WTC11 (cell line): ENCODE results near the gene LEAP2.

ENCODE experiments used
- CTCF ChIP-seq: fragments of 200-600 bp; IDR thresholded peaks from 2 replicates; pipeline ENCODE4 v1.8.0; 2022; ENCODE audit warnings: antibody characterized with exemption
- E2F4 ChIP-seq: sonication (generic); formaldehyde crosslinking; IDR thresholded peaks from 2 replicates; pipeline ENCODE4 v1.8.1; 2022; ENCODE audit warnings: low read depth, mild to moderate bottlenecking, moderate library complexity, missing genetic modification reagents, borderline replicate concordance
- IRF1 ChIP-seq: sonication (generic); formaldehyde crosslinking; IDR thresholded peaks from 2 replicates; pipeline ENCODE4 v1.8.0; 2023; ENCODE audit warnings: missing genetic modification reagents
- JUN ChIP-seq: sonication (generic); formaldehyde crosslinking; IDR thresholded peaks from 2 replicates; pipeline ENCODE4 v1.8.0; 2023; ENCODE audit warnings: mild to moderate bottlenecking, missing genetic modification reagents
- PREB ChIP-seq: sonication (generic); formaldehyde crosslinking; IDR thresholded peaks from 2 replicates; pipeline ENCODE4 v1.8.1; 2022; ENCODE audit warnings: mild to moderate bottlenecking, missing genetic modification reagents, moderate library complexity, borderline replicate concordance
- SMAD3 ChIP-seq: sonication (generic); formaldehyde crosslinking; IDR thresholded peaks from 2 replicates; pipeline ENCODE4 v1.8.0; 2022; ENCODE audit warnings: missing genetic modification reagents, mild to moderate bottlenecking, borderline replicate concordance
- TEAD1 ChIP-seq: sonication (generic); formaldehyde crosslinking; IDR thresholded peaks from 2 replicates; pipeline ENCODE4 v1.8.0; 2022; ENCODE audit warnings: mild to moderate bottlenecking, missing genetic modification reagents
- USF1 ChIP-seq: sonication (generic); formaldehyde crosslinking; IDR thresholded peaks from 2 replicates; pipeline ENCODE4 v1.8.0; 2022; ENCODE audit warnings: mild to moderate bottlenecking, missing genetic modification reagents

- TF ChIP-seq IRF1 (CRISPR knock-in tag) (no peak), PREB (CRISPR knock-in tag) (no peak), CTCF (no peak), JUN (CRISPR knock-in tag) (no peak), USF1 (CRISPR knock-in tag) (no peak), SMAD3 (CRISPR knock-in tag) (no peak), E2F4 (CRISPR knock-in tag) (no peak), TEAD1 (CRISPR knock-in tag) (no peak)
Measured at GRCh38 chr5:132853323-132853722, 20.1 kb upstream of the LEAP2 start.
